IPS-11a (cell line): ENCODE results near the gene APLF.
"Not testable (repeated sequence)": the region's sequence is repeated elsewhere in the genome, so short reads cannot be mapped to it uniquely, and the experiment has no call there.

Experiments
- H3K4me3 ChIP-seq: one replicate; pipeline ENCODE4 v1.5.1; 2013; ENCODE audit warnings: low read depth, low read length, control low read depth

Gene APLF

GRCh38 chr2:68527343-68528081, 60.1 kb downstream of the APLF start:
- not testable (repeated sequence) for H3K4me3 ChIP-seq

GRCh38 chr2:68529156-68529555, 61.8 kb downstream of the APLF start:
- H3K4me3 ChIP-seq = not testable (repeated sequence)

GRCh38 chr2:68529651-68530050, 62.3 kb downstream of the APLF start:
- H3K4me3 ChIP-seq = not testable (repeated sequence)

- no peak overlapping the region for H3K4me3 ChIP-seq
Measured at GRCh38 chr2:68536000-68536399, 68.6 kb downstream of the APLF start.

- H3K4me3 ChIP-seq = no peak overlapping the region
Measured at GRCh38 chr2:68537011-68537410, 69.6 kb downstream of the APLF start.

- no peak overlapping the region for H3K4me3 ChIP-seq
Measured at GRCh38 chr2:68537809-68538208, 70.4 kb downstream of the APLF start.

GRCh38 chr2:68544811-68545210, 77.4 kb downstream of the APLF start:
- no peak overlapping the region for H3K4me3 ChIP-seq

GRCh38 chr2:68548396-68548795, 81.0 kb downstream of the APLF start:
- H3K4me3 ChIP-seq = no peak overlapping the region

GRCh38 chr2:68553098-68553497, 85.7 kb downstream of the APLF start:
- no peak overlapping the region for H3K4me3 ChIP-seq

GRCh38 chr2:68555425-68556206, 88.2 kb downstream of the APLF start:
- not testable (repeated sequence) for H3K4me3 ChIP-seq

- H3K4me3 ChIP-seq = no peak overlapping the region
Measured at GRCh38 chr2:68556381-68556780, 89.0 kb downstream of the APLF start.

GRCh38 chr2:68558576-68558975, 91.2 kb downstream of the APLF start:
- H3K4me3 ChIP-seq = no peak overlapping the region

GRCh38 chr2:68559692-68560091, 92.3 kb downstream of the APLF start:
- H3K4me3 ChIP-seq = no peak overlapping the region

GRCh38 chr2:68560545-68560944, 93.2 kb downstream of the APLF start:
- H3K4me3 ChIP-seq = no peak overlapping the region

- H3K4me3 ChIP-seq = no peak overlapping the region
Measured at GRCh38 chr2:68561372-68561771, 94.0 kb downstream of the APLF start.

GRCh38 chr2:68562934-68563333, 95.5 kb downstream of the APLF start:
- H3K4me3 ChIP-seq = no peak overlapping the region

- no peak overlapping the region for H3K4me3 ChIP-seq
Measured at GRCh38 chr2:68564426-68564825, 97.0 kb downstream of the APLF start.

GRCh38 chr2:68565273-68565672, 97.9 kb downstream of the APLF start:
- no peak overlapping the region for H3K4me3 ChIP-seq

GRCh38 chr2:68565858-68566257, 98.5 kb downstream of the APLF start:
- H3K4me3 ChIP-seq = no peak overlapping the region

- no peak overlapping the region for H3K4me3 ChIP-seq
Measured at GRCh38 chr2:68566362-68566761, 99.0 kb downstream of the APLF start.

GRCh38 chr2:68568116-68568515, 100.7 kb downstream of the APLF start:
- no peak overlapping the region for H3K4me3 ChIP-seq

GRCh38 chr2:68569604-68570003, 102.2 kb downstream of the APLF start:
- H3K4me3 ChIP-seq = no peak overlapping the region
